Measurements from ENCODE around the gene RNU5B-1.
A peak's percentile ranks its signal among the peaks of the same experiment; 100 is the strongest.

Gene RNU5B-1

DNA sequence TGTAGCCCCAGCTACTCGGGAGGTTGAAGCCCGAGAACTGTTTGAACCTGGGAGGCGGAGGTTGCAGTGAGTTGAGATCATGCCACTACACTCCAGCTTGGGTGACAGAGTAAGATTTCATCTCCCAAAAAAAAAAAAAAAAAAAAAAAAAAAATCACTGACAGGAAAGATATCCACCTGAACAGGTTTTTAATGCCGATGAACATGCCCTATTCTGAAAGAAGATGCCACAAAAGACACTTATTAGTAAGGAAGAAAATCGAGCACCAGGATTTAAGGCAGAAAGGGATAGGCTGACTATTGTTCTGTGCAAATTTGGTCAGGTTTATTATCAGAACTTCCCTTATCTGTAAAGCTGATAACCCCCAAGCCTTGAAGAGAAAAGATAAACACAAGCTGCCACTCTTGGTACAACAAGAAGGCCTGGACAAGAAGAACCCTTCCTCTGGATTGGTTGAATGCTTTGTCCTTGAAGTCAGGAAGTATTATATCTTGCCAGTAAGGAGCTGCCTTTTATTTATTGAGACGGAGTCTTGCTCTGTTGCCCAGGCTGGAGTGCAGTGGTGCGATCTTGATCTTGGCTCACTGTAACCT is 15.1 kb upstream of the RNU5B-1 start:
- no peak for DNase-seq

DNA sequence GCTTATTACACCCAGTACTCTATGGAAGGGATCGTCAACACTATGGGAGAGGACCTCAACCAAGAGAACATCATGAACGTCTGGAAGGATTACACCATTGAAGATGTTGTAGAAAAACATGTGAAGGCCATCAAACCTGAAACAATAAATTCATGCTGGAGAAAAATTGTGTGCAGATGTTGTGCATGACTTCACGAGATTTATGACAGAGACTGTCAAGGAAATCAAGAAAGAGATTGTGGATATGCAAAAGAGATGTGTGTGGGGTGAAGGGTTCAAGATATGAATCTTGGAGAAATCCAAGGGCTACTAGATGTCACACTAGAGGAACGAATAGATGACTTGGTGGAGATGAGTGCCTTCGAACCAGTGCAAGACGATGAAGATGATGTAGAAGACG is 14.2 kb upstream of the RNU5B-1 start:
- DNase-seq, result no peak

DNA sequence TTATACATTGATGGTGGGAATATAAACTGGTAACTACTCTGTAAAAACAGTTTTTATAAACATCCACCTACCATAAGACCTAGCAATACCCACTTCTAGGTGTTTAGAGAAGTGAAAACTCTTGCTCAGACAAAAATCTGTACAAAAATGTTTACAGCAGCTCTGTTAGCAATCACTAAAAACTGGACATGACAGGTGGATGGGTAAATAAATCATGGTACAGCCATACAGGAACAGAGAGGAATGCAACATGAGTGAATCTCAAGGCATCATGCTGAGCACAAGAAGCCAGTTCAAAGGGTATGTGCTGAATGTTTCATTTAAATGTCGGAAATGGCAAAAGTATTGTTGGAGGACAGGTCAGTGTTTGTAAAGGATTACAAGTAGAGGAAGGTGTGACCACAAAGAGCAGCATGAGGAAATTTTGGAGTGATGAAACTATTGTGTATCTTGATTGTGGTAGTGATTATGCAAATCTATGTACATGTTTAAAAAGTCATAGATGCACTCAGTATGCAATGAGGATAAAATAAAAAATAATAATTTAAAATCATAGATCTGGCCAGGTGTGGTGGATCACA is 11.4 kb upstream of the RNU5B-1 start:
- DNase-seq, result no peak

DNA sequence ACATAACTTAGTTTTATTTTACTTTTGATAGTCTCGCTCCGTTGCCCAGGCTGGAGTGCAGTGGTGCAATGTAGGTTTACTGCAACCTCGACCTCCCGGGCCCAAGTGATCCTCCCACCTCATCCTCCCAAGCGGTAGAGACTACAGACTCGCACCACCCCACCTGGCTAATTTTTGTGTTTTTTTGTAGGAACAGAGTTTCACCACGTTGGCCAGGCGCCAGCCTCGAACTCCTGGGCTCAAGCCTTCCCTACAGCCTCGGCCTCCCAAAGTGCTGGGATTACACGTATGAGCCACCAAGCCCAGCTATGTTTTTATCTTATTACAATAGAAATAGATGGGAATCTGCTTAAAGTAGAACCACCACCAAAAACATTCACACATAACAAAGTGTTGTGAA is 5.7 kb upstream of the RNU5B-1 start:
- no peak for DNase-seq

DNA sequence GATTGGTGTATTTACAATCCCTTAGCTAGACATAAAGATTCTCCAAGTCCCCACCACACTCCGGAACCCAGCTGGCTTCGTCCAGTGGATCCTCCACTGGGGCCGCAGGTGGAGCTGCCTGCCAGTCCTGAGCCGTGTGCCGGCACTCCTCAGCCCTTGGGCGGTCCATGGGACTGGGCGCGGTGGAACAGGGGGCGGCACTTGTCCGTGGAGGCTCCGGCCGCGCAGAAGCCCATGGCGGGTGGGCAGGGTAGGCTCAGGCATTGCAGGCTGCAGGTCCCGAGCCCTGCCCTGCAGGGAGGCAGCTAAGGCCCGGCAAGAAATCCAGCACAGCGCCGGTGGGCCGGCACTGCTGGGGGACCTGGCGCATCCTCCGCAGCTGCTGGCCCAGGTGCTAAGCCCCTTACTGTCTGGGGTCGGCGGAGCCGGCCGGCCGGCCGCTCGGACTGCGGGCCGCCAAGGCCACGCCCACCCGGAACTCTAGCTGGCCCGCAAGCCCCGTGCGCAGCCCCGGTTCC is 3.5 kb upstream of the RNU5B-1 start:
- no peak for DNase-seq

DNA sequence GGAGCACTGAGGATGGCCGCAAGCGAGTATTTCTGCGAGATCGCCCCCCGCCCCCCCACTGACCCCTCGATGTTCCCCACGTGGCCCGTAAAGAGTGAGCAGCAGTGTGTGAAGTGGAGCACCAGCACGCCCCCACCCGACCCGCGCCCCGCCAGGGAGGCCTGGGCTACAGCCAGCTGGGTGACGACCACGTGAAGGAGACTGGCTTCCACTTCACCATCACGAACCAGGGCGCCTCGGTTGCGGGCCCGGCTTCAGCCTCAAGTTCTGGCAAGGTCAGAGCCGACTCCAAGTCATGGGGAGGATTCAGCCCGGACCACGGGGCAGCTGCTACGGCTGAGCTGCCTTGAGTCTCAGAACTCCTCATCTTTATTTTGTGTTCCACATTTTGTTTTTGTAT is 2.4 kb upstream of the RNU5B-1 start:
- DNase-seq, result no peak

DNA sequence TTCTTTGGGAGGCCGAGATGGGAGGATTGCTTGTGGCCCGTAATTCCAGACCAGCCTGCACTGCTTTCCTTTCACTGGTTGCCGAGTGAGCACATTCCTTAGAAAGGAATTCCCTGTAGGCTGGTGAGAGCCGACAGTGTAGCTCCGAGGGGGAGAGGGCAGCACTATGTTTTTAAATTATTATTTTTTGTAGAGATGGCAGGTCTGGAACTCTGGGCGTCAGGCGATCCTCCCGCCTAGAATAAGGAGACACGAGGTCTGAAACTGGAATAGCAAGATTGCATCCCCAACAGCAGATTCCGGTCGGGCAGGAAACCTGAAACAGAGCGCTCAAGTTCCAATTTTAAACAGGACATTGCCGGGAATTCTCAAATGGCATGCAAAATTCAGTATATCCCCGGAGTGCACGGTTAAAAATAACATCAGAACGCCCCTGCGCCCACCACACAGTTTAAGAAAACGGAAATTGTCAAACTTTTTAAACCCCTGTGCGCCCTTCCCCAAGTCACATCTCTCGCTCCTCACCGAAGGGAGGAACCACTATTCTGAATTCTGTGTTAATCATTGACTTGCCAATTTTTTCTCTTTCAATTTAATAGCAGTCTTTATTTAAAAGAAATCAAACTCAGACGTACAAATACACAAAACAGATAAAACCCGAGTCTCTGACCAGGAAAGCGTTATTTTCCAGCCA is 643 bp upstream of the RNU5B-1 start:
- DNase-seq, result no peak

DNA sequence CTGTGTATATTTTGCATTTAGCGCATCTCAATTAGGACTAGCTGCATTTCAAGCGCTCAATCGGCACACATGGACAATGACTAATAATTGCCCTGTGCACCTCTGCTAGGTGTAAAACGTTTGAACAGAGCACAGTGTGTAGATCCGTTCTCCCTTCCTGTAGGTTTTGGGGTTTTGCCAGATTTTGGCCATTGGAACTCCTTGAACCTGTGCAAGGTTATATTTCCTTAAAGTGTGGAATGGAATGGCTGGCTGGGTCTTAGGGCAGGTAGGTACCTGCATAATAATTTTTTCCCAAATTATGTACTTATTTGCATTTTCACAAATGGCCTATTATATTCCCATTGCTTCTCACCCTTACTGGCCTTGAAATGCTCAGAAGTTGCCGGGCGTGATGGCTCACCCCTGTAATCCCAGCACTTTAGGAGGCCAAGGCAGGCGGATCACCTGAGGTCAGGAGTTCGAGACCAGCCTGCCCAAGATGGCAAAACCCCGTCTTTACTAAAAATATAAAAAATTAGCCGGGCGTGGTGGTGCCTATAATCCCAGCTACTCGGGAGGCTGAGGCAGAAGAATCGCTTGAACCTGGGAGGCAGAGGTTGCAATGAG is 777 bp downstream of the RNU5B-1 start:
- no peak for DNase-seq

DNA sequence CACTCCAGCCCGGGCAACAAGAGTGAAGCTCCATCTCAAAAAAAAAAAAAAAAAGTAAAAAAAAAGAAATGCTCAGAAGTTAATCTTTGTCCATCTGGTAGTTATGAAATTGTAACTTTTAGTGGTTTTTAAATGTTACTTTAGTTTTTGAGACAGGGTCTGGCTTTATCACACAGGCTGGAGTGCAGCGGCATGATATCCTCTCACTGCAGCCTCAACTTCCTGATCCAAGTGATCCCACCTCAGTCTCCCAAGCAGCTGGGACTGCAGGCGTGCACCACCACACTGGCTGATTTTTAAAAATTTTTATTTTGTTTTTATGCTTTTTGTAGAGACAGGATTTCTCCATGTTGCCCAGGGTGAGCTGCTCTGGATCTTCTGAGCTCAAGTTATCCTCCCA is 1.3 kb downstream of the RNU5B-1 start:
- DNase-seq, result no peak

DNA sequence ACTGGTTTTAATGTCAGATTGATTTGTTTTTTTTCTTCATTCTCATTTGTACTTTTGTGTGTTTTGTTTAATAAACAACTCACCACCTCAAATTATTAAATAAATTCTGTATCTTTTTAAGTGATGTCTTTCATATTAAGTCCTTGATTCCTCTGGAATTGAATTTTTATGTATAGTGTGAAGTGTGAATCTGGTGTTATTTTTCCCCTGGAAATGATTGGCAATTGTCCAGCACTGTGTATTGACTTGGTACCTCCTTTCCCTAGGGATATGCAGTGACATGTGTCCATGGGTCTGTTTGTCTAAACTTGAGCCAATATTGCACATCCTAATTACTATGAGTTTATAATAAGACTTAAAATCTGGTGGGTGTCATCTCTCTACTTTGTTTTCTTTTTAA is 2.1 kb downstream of the RNU5B-1 start:
- no peak for DNase-seq

DNA sequence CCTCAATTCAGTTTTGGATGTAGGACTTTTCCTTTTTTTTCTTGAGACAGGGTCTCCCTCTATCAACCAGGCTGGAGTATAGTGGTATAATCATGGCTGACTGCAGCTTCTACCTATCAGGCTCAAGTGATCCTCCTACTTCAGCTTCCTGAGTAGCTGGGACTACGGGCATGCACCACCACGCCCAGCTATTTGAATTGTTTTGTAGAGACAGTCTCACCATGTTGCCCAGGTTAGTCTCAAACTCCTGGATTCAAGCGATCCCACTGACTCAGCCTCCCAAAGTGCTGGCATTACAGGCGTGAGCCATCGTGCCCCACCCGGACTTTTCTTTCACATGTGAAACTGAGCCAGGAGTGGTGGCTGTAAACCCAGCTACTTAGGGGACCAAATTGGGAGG is 3.5 kb downstream of the RNU5B-1 start:
- DNase-seq, result no peak

DNA sequence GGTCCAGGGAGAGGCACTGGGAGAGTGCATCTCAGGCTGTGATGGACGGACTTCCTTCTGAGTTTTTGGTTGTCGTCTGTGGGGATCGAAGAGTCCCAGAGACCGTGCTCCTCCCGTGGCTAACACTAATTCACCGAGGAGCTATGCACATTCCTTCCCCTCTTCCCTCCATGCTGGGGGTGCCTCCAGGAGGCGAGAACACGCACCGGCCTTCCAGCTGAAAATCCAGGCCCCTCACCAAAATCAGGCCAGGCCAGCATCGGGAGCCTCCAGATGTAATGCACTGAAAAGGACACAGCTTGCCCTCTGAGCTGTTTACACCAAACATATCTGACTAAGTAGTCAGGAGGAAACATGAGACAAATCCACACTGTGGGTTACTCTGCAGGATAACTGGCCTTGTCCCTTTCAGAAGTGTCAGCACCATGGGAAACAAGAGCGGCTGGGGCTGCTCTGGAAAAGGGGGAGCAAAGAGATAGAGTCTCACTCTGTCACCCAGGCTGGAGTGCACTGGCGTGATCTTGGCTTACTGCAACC is 5.5 kb downstream of the RNU5B-1 start:
- DNase-seq, result no peak

DNA sequence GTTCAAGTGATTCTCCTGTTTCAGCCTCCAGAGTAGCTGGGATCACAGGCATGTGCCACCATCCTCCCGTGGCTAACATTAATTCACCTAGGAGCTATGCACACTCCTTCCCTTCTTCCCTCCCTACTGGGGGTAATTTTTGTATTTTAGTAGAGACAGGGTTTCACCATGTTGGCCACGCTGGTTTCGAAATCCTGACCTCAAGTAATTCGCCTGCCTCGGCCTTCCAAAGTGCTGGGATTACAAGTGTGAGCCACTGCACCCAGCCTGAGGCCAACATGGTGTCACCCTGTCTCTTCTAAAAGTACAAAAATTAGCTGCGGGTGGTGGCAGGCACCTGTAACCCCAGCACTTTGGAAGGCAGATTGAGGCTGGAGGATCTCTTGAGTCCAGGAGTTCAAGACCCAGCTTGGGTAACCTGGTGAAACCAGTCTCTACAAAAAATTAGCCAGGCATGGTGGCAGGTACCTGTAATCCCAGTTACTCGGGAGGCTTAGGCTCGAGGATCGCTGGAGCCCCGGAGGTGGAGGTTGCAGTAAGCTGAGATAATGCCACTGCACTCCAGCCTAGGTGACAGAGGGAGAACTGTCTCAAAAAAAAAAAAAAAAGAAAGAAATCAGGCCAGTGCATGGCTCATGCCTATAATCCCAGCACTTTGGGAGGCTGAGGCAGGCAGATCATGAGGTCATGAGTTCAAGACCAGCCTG is 6.1 kb downstream of the RNU5B-1 start:
- no peak for DNase-seq

DNA sequence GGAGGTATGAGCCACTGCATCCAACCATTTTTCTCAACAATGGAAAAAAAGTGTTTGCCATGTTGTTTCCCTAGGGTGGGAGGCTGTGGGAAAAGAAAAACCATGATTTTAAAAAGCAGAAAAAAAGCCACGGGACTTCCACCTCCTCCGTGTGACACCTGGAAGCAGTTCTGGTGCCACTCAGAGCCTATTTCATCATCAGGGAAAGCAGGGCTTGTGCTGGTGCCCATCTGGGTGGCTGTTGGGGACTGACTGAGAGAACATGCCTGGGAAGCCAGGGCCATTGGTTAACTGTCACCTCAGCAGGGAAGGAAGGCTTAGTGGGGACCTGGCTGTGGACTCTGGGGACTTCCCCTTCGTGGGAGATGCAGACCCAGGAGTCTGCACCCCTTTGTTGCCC is 7.3 kb downstream of the RNU5B-1 start:
- DNase-seq, result no peak

DNA sequence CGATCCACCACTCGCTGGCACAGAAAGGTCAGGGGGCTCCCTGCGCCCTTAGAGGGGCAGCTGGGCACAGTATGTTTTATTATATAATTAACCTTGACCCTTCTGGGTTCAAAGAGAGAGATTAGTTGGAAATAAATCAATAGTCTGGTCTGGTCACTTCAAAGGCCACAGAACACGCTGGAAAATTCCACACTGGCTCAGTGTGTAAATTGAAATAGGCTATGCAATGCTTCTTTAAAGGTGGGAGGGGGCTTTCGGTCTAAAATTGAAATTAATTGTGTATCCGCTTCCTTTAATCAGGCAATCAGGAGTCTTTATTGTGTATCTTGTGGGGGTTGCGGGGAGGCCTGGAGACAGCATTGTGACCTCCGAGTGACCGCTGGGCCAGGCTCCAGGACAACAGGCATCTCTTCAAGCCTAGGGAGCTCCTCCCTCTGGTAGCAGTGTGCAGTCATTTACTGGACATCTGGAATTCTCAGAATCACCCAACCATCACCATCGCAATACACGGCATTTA is 8.0 kb downstream of the RNU5B-1 start:
- no peak for DNase-seq

DNA sequence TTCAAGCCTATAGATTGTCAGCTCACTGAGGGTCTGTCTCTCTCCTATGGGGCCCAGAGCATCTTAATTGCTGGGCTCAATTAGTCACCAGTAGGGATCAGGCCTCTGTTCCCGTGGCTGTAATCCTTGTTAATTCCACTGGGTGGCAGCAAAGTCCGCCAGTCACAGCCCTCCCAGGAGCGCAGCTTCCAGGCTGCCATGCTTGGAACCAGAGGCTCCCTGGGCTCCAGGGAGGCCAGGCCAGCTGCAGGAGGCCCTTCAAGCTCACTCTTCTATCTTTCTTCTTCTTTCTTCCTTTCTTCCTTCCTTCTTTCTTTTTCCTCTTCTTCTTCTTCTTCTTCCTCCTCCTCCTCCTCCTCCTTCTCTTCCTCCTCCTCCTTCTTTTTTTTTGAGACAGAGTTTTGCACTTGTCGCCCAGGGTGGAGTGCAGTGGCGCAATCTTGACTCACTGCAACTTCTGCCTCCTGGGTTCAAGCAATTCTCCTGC is 14.4 kb downstream of the RNU5B-1 start:
- peak; percentile 86 for DNase-seq

DNA sequence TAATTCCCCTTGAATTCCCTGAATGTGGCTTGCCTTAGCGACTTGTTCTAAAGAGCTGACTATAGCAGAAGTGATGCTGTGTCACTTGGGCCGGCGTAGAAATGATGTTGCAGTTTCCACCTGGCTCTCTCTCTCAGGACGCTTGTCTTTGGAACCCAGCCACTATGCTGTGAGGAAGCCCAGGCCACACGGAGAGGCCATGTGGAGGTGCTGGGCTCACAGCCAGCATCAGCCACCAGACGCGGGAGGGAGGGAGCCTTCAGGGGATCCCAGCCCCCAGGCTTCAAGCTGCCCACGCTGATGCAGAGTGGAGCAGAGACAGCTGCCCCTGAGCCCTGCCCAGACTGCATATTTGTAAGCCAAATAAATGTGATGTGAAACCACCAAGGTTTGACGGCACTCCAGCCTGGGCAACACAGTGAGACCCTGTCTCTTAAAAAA is 18.6 kb downstream of the RNU5B-1 start:
- DNase-seq, result no peak

DNA sequence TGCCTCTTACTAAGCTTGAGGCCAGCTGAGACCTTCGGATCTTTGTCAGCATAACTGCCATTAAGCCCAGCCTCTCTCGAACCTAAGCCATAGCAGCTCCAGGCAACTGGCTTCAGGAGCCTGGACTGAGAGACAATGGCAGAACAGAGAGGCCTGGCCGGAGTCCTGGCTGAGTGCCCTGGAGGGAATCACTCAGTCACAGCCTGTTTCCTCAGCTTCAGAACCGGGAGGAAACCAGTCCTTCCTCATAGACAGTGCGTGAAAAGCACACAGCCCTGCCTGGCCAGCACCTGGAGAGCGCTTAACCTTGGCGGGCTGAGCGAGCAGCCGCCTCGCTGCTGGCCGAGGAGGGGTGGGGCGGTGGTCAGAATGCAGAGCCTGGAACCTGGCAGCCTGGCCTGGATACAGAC is 21.6 kb downstream of the RNU5B-1 start:
- no peak for DNase-seq

DNA sequence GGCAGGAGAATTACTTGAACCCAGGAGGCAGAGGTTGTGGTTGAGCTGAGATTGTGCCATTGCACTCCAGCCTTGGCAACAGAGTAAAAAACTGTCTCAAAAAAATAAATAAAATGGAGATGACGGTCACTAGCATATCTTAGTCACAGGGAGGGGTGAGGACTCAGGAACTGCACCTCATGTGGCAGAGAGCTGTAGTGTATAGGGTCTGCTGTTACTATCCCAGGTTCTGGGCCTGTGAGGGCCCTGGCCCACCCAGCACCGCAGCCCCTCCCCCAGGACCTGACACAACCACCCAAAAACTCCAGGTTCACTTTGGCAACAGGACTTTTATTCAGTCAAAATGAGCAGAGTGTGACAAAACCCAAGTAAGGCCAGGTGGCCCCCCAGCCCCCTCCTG is 22.3 kb downstream of the RNU5B-1 start:
- DNase-seq, result no peak

DNA sequence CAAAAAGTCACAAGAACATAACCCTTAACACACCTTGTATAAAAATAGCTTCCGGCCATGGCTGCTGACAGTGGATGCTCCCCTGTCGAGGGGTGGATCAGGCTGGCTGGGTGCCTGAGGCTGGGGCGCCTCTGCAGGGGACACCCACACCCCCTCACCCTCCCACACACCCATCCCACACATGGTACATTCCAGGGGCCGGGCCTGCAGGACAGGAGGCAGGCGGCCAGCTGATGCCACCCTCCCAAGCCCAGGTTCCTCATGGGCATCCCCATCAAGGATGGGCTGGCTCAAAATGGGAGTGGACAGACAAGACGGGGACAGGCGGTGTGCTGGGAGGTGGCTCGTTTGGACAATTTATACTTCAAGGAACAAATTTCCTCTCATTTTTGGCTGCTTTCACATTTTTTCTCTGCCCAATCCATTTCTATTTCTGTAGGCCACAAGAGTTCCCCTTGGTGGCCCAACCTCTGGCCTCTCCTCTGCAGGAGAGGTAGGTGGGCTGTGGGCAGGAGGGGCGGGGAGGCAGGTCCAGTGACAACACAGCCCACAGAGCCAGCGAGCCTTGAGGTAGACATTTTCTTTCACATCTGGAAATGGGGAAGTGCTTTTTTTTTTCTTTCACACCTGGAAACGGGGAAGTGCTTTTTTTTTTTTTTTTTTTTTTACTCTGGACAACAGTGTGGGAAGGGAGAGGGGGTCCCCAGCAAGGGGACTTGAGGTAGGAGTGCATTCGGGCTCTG is 23.3 kb downstream of the RNU5B-1 start:
- no peak for DNase-seq

DNA sequence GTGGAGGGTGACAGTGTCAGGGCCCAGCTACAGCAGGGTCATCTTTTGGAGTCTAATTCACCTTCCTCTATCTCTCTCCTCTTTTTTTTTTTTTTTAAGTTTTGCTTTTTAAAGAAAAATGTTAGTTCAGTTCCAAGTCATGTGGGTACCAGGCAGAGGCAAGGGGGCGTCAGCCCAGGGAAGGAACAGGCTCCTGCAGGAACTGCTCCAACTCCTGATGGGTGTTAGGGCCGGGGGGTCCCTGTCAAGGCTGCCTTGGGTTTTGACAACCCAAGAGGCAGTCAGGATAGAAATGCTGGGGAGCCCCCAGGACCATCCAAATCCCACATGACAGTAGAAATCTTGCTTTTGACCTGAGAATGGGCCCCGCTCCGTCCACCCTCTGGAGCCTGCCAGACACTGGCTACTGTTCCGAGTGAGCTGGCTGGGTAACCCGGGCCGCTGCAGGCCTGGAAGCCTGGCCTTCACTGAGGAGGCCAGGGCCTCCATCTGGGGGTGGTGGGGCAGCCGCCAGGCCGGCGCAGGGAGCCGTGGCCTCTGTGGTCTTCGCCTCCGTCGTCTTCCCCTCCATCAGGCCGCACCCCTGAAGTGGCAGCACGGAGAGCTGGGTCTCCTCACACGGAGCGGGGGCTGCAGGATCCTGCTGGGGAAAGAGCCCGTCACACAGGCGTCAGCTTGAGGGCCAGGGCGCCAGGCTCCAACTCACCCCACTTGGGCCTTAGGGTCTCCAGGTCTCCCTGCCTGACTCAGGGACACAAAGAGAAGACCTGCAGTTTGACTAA is 24.2 kb downstream of the RNU5B-1 start:
- no peak for DNase-seq

Measured in CD4-positive, alpha-beta T cell treated with Interleukin-17A for 1 hour (primary cell).